Epithelial cell of proximal tubule (primary cell): Measurements from ENCODE around the gene ETV7. TPM values are rescaled to one million over a fixed set of nuclear protein-coding genes. Genes with fewer than 3 reads are reported as not detected.

Source experiments
- total RNA-seq: library from RNA; depleted of rRNA; stranded (reverse); fragments of >200 nt; gene quantifications from 2 replicates; pipeline ENCODE4 v1.2.3, GENCODE V29; 2015

ETV7 gene
- total RNA-seq, 1 donor from 2014 or later, result 3.2 TPM

Other genes with a start within 250 kb of the ETV7 start
- gene BRPF3, start 190.9 kb downstream of the ETV7 start, total RNA-seq, result 7.1 and 11.4 TPM in 2 replicates
- gene PNPLA1, start 117.6 kb downstream of the ETV7 start, total RNA-seq, result not detected in 2 replicates
- under 0.01 TPM in 1 of 2 replicates, not detected in the other for gene BNIP5, start 50.8 kb downstream of the ETV7 start, total RNA-seq
- gene PXT1, start 55.2 kb upstream of the ETV7 start, total RNA-seq, result not detected in 2 replicates
- gene KCTD20, start 55.3 kb upstream of the ETV7 start, total RNA-seq, result 48.8 and 54.0 TPM in 2 replicates
- 18.3 and 21.5 TPM in 2 replicates for gene STK38, start 159.8 kb upstream of the ETV7 start, total RNA-seq
- 453 and 700 TPM in 2 replicates for gene SRSF3, start 206.7 kb upstream of the ETV7 start, total RNA-seq